ENCODE measurements around the gene KBTBD7. TPM values are rescaled to one million over a fixed set of nuclear protein-coding genes. Genes with fewer than 3 reads are reported as not detected.

KBTBD7 gene
- total RNA-seq, 1 experiment from 2014 or later: 10.5 TPM

DNA sequence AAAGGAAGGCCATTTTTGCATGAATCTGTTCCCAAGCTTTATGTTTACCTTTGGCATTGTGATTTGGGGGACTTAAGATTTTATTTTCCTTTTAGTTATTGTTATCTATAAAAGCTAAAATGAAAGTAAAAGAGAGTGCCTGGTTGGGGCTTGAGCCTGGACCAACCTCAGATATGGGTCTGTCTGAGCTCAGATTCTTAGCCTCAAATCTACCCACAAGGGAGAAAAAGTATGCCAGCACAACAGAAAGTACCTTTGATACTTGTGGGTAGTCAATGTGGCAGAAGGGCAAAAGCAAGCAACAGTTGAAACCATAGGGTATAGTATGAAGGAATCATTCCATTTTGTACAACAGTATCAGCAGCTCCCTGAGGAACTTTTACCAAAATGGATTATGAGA, 35.2 kb downstream of the KBTBD7 start:
- intact Hi-C loops (cut with micrococcal nuclease; ENCODE audit: unreplicated experiment): no loop called here
- no peak overlapping the region for H3K27ac Mint-ChIP-seq (ENCODE audit: unreplicated experiment)

DNA sequence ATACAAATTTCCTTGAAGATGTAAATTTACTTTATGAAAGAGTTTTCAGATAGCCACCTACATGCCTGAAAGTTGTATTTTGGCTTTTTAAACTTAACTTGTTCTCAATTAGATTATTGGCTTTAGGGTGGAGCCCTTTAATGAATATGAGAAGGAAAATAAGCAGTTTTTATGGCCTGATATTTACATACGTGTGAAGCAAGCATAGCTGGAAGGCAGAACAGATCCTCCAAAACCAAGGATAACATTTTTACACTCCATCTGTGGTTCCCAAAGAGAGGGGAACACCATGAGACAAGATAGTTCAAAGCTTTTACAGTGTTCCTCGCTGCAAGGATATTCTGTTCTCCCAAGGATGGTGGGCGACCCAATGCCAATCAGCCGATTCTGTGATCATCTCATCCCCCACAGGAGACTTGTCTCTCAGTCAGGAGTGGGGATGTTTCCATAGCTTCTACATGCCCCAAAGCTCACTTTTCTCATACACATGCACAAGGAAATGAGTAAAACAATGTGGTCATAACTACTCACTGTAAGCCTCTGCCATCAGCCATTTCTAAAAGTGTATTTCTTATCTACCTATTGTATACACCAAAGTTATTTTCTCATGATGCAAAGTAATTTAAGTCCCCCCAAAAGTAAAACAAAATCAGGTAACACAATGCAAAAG, 37.2 kb downstream of the KBTBD7 start:
- BruUV-seq (replicated peaks): no TSS peak
- peaks cover 2% of the 10 kb centered on the region for H3K36me3 Mint-ChIP-seq (ENCODE audit: insufficient read depth, unreplicated experiment)
- peaks cover 19% of the 10 kb centered on the region for H3K9me3 Mint-ChIP-seq (ENCODE audit: unreplicated experiment)
- no peak overlapping the region for H3K4me3 Mint-ChIP-seq (ENCODE audit: unreplicated experiment)
- Histone ChIP-seq H3K27me3 (replicated peaks; ENCODE audit: control insufficient read depth, insufficient read depth, low read length) (no peaks in the 10 kb centered on the region), H3K36me3 (ENCODE audit: control insufficient read depth, insufficient read depth, low read length) (no peaks in the 10 kb centered on the region), H3K4me1 (no peaks in the 10 kb centered on the region), H3K9me3 (no peaks in the 10 kb centered on the region; the same call in none of the 2 replicates), H3K4me3 (ENCODE audit: low read depth, low read length) (no peak overlapping the region)
- TF ChIP-seq, protein P1, sequence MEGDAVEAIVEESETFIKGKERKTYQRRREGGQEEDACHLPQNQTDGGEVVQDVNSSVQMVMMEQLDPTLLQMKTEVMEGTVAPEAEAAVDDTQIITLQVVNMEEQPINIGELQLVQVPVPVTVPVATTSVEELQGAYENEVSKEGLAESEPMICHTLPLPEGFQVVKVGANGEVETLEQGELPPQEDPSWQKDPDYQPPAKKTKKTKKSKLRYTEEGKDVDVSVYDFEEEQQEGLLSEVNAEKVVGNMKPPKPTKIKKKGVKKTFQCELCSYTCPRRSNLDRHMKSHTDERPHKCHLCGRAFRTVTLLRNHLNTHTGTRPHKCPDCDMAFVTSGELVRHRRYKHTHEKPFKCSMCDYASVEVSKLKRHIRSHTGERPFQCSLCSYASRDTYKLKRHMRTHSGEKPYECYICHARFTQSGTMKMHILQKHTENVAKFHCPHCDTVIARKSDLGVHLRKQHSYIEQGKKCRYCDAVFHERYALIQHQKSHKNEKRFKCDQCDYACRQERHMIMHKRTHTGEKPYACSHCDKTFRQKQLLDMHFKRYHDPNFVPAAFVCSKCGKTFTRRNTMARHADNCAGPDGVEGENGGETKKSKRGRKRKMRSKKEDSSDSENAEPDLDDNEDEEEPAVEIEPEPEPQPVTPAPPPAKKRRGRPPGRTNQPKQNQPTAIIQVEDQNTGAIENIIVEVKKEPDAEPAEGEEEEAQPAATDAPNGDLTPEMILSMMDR (IDR thresholded peaks at IDR 0.05; ENCODE audit: insufficient read depth in 1 of 2, low read depth in 1 of 2, low read length in 1 of 2, severe bottlenecking in 1 of 2, unreplicated experiment in 1 of 2): no peak
- ChIA-PET POLR2A (no interaction called here), CTCF (interaction anchor here (0.5 kb wide), 1 partner anchor 159 kb away, joined by 4 read pairs; no protein-coding TSS in a partner anchor)
- intact Hi-C loops (cut with micrococcal nuclease; ENCODE audit: unreplicated experiment): no loop called here
- H3K4me1 Mint-ChIP-seq (ENCODE audit: low read depth, unreplicated experiment): no peaks in the 10 kb centered on the region
- H3K27ac Mint-ChIP-seq (ENCODE audit: unreplicated experiment): no peak overlapping the region
- no peaks in the 10 kb centered on the region for H3K27me3 Mint-ChIP-seq (ENCODE audit: insufficient read depth, unreplicated experiment)
- DNase-seq: no peak

More for the DNA sequence above, 35.2 kb downstream of the KBTBD7 start:
- Mint-ChIP-seq H3K27me3 (ENCODE audit: insufficient read depth, unreplicated experiment) (no peaks in the 10 kb centered on the region), H3K4me3 (ENCODE audit: unreplicated experiment) (no peak overlapping the region), H3K9me3 (ENCODE audit: unreplicated experiment) (no peaks in the 10 kb centered on the region), H3K36me3 (ENCODE audit: insufficient read depth, unreplicated experiment) (no peaks in the 10 kb centered on the region), H3K4me1 (ENCODE audit: low read depth, unreplicated experiment) (no peaks in the 10 kb centered on the region)
- Histone ChIP-seq H3K4me3 (ENCODE audit: low read depth, low read length) (no peak overlapping the region), H3K9me3 (no peaks in the 10 kb centered on the region), H3K36me3 (ENCODE audit: control insufficient read depth, insufficient read depth, low read length) (no peaks in the 10 kb centered on the region), H3K27me3 (replicated peaks; ENCODE audit: control insufficient read depth, insufficient read depth, low read length) (no peaks in the 10 kb centered on the region), H3K4me1 (no peaks in the 10 kb centered on the region)
- ChIA-PET POLR2A (no interaction called here), CTCF (no interaction called here)
- BruUV-seq (replicated peaks): no TSS peak
- TF ChIP-seq, protein P1 (IDR thresholded peaks at IDR 0.05; ENCODE audit: insufficient read depth in 1 of 2, low read depth in 1 of 2, low read length in 1 of 2, severe bottlenecking in 1 of 2, unreplicated experiment in 1 of 2): no peak
- no peak for DNase-seq

DNA sequence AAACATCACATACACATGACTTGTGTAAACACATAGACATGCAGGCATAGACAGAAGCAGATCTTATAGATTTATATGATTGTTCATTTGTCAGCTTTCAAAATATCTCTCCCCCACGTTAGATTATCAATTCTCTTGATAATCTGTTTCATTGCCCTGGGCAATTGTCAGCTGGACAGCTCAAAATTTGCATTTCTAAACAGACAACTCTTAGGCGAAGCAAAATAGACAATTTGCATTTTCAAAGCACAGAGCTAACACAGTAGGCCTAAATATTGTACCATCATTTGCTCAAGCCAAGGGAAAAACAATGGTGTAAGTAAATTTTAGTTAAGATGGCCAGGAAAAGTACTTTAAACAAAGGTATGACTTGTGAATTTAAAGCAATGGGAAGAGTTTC, 37.7 kb downstream of the KBTBD7 start:
- Histone ChIP-seq H3K9me3 (no peaks in the 10 kb centered on the region; the same call in none of the 2 replicates), H3K4me1 (no peaks in the 10 kb centered on the region), H3K27me3 (replicated peaks; ENCODE audit: control insufficient read depth, insufficient read depth, low read length) (no peaks in the 10 kb centered on the region), H3K4me3 (ENCODE audit: low read depth, low read length) (no peak overlapping the region), H3K36me3 (ENCODE audit: control insufficient read depth, insufficient read depth, low read length) (no peaks in the 10 kb centered on the region)
- BruUV-seq (replicated peaks): no TSS peak
- no peak overlapping the region for H3K4me3 Mint-ChIP-seq (ENCODE audit: unreplicated experiment)
- H3K27ac Mint-ChIP-seq (ENCODE audit: unreplicated experiment): no peak overlapping the region
- no peaks in the 10 kb centered on the region for H3K27me3 Mint-ChIP-seq (ENCODE audit: insufficient read depth, unreplicated experiment)
- H3K36me3 Mint-ChIP-seq (ENCODE audit: insufficient read depth, unreplicated experiment): peaks cover 7% of the 10 kb centered on the region
- no peak for DNase-seq
- TF ChIP-seq, protein P1 (IDR thresholded peaks at IDR 0.05; ENCODE audit: insufficient read depth in 1 of 2, low read depth in 1 of 2, low read length in 1 of 2, severe bottlenecking in 1 of 2, unreplicated experiment in 1 of 2): no peak
- intact Hi-C loops (cut with micrococcal nuclease; ENCODE audit: unreplicated experiment): no loop called here
- peaks cover 24% of the 10 kb centered on the region for H3K9me3 Mint-ChIP-seq (ENCODE audit: unreplicated experiment)
- ChIA-PET CTCF (no interaction called here), POLR2A (no interaction called here)
- no peaks in the 10 kb centered on the region for H3K4me1 Mint-ChIP-seq (ENCODE audit: low read depth, unreplicated experiment)
